ENCODE results near the gene C20orf204. TPM values are rescaled to one million over a fixed set of nuclear protein-coding genes. Genes with fewer than 3 reads are reported as not detected.

C20orf204 gene
- total and polyA plus RNA-seq, 2 of the 8 experiments (the other 6 are each of a cell fraction or from before 2014, with no cell fraction given), result 0.39 to 0.52 TPM

- TF ChIP-seq CHD2 (IDR thresholded peaks at IDR 0.05; ENCODE audit: low read length) (no peak), NANOG (IDR thresholded peaks at IDR 0.05; ENCODE audit: insufficient read depth, low read depth, low read length, poor library complexity, severe bottlenecking) (no peak), MAX (IDR thresholded peaks at IDR 0.05) (no peak), EP300 (IDR thresholded peaks at IDR 0.05; ENCODE audit: borderline replicate concordance in 1 of 2, low read depth in 2 of 2, low read length in 2 of 2) (no peak), POLR2AphosphoS5 (IDR thresholded peaks at IDR 0.05; ENCODE audit: low read depth, low read length) (no peak), CEBPB (IDR thresholded peaks at IDR 0.05; ENCODE audit: low read depth, low read length) (no peak), CBX5 (IDR thresholded peaks at IDR 0.05; ENCODE audit: low read depth, low read length) (no peak), CHD1 (IDR thresholded peaks at IDR 0.05; ENCODE audit: low read depth, low read length) (no peak)
Observed at GRCh38 chr20:64050261-64051032, 14.5 kb downstream of the C20orf204 start (continued).
